Central memory CD4-positive, alpha-beta T cell (primary cell): ENCODE results near the gene PDCD10.

Experiments
- DNase-seq: peaks from one replicate; pipeline ENCODE4 v3.0.0; 2022

PDCD10 gene

DNA sequence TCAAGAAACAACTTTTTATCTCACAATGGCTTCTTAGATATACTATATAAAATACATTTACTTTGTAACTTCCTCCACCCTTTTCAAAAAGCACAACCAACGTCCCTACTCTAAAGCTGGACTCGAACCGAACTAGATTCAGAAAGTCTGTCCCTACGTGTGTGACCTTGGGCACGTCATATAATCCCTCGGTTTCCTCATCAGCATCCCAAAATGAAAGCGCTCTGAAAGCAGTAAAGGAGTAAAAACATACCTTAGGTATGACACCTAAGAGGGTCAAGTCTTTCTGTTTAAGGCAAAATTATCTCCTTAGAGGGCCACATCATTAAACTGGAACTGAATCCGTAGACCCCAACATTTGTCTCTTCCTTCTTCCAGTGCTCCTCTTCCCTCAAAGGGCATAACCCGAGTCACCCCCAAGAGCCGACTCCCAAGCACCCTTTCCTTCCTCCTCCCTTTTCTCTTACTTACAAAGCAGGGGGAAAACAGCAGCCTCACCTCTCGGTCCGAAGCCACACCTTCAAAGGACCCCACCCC lies 663 bp downstream of the PDCD10 start:
- DNase-seq = no peak

DNA sequence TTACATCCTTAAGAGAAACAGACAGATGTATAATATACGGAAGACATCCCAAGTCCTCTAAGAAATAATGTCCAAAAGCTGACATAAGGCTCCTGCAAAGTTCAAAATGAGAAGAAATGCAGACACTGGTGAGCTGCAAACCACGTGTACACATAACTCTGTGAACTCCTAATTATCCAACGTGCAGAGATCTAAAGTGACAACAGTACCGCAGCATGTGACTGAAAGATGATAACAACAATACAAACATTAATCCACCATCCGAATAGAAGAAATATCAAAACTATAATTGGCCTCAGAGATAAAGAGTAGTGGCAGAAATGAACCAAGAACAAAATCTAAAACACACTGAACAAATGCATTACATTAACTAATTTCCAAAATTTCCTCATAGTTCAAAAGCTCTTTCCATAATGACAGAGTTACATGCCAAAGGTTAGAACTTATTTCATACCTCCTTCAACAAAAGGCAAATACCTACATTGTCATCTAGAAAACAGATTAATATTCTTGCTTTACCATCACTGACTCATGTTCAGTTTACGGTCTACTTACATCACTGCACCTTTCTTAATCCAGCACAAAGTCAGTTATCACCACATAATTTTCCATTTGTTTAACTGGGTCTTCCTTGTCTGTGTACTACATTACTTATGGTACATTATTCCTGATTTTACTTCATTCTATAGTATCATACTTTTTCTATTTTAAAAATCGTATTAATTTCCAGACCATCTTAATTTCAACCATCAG lies 2.2 kb downstream of the PDCD10 start:
- no peak for DNase-seq

DNA sequence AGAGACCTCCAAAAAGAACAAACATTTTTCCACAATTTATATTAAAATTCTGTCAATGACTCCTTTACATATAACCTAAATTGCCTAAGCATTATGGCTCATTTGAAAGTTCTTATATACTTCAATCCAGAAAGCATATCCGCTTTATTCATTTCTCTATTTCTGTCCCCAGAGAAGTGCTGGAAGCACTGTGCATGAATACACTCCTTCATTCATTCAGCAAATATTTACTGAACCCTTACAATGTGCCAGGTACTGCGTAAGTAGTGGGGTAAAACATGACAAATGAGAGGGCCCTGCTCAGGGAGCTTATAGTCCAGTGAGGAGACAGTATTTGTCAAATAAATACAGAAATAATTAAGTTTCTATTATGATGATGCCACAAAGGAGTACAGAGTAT lies 3.3 kb downstream of the PDCD10 start:
- no peak for DNase-seq

DNA sequence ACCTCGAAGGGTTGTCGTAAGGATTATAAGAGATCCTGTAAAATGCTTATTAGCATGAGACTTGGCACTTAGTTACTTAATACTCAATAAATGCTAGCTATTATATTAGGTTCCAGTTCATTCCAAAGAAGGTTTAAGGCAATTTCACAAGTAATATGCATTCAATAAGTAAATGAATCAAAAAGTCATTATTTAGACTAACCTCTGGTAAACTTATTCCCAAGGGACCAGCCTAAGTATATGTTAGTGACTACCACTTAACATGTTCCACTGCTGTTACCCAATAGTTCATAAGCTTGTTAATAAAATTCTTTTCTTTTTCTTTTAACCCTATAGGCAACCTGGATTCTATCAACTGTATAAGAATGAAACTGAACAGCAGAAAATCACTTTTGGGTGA lies 5.1 kb downstream of the PDCD10 start:
- DNase-seq = no peak

DNA sequence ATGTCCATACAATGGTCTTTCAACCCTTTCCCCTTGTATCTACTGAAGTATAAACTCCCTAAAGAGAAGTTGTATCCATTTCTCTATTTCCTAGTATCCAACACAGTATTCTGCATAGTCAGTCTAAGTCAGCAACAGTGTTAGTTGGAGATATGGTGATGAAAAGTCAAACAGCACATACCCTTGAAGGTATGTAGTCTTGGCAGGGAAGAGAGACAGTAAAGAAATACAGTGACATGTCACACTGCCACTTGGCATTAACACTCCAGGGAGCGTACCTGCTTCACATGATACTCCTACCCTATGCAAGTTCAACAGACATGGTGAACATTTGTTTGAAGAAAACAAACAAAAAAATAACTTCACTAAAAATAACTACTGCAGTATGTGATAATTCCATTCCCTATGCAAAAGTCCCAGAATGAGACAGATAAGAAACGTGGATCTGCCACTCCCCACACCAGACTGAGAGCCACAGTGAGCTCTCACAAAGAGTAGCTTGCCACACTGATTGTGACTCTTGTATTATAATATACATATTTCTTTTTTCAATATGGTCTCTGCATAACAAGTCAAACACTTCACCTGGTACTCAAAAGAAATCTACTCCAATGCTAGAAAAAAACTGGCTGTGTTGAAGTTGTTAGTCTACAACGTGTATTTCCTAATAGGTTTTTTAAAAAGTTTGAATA lies 5.9 kb downstream of the PDCD10 start:
- no peak for DNase-seq

DNA sequence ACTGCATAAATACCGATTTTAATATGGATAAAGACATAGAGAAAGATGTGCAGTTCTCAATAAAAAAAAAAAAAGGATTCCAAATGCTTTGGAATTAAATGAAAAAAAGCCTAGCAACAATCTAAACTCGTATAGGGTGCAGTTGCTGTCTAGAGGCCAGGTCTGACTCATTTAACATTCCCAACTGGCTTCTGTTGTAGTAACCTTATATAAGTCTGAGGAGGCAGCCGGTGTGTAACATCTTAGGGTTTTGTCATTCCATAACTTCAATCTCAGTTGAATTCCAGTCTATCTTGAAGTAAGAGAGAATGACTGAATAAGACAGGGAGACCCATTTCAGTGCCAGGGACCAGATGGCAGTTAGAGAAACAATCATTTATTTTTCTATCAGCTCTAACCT lies 6.5 kb downstream of the PDCD10 start:
- no peak for DNase-seq

DNA sequence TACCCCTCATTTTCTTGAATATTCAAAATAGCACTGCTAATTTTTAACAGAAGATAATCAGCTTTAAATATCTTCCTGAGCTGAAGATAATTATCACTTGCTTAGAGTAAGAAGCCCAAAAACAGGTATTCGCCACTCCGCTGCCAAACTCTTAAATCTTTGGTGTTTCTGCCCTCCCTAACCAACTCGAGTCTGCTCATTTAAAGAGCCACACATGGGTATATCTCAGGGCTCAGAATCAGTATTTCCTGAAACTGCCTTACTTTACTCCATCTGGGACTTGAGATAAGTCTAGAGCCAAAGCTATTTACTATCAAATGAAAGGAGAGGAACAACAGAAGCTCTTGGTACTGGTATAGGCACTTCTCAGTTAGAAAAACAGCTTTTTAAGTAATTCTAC lies 10.8 kb downstream of the PDCD10 start:
- DNase-seq = no peak

DNA sequence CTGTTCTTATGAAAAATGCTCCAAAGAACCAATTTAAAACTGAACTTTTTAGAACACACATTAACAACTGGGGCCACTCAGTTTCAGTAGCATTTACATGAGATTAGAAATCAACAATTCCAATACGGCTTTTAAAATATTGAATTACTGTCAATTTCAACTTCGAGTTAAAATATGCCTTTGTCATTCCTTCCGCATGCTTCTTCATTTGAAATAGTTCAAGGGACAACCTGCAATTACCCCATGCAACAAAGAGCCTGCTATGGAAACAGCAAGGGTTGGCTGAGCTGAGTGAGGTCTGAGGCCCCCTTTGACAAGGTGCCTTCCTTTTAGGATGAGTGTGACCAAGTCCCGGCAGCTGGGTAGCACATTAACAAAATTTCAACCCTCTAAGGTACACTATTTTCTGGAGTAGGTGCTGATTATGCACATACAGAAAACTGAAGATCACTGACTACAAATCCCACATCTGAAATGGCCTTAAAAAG lies 11.6 kb downstream of the PDCD10 start:
- no peak for DNase-seq

DNA sequence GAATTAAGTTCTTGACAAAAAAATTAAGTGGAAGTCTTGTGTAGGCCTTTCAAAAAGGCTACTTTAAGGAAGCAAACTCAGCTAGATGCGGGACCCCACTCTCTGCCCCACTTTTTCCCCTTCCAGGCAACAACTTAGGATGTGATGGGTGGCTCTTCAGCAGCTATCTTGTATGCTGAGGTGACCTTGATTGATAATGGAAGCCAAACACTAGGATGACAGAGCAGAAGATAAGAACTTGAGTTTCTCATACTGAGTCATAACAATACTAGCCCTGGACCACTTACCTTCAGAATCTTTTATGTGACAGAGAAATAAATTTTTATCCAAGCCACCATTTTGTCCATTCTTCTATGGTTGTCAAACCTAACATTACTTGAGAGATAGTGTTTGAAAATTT lies 16.1 kb downstream of the PDCD10 start:
- DNase-seq = no peak

DNA sequence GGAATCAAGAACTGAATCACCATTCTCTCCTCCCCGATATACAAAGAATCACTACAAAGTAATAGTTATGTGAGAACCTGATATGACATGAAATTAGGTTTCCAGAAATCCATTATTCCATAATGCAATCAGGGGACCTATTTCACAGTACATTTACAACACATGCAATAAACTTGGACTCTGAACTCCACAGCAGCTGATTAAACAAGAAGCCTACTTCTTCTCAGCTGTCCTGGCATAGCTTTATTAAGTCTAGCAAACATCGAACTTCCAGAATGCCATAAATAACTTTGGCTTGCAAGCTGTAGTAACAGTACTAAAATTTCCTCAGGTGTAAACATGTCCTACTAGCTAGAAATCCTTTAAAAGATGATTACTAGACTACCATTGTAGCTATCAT lies 17.8 kb downstream of the PDCD10 start:
- no peak for DNase-seq

DNA sequence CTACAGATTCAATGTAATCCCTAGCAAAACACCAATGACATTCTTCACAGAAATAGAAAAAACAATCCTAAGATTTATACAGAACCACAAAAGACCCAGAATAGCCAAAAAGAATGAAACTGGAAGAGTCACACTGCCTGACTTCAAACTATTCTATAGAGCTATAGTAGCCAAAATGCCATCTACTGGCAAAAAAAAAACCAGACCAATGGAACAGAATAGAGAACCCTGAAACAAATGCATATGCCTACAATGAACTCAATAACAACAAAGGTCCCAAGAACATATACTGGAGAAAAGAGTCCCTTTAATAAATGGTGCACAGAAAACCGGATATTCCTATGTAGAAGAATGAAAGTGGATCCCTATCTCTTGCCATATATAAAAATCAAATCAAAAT lies 19.8 kb downstream of the PDCD10 start:
- DNase-seq = no peak

DNA sequence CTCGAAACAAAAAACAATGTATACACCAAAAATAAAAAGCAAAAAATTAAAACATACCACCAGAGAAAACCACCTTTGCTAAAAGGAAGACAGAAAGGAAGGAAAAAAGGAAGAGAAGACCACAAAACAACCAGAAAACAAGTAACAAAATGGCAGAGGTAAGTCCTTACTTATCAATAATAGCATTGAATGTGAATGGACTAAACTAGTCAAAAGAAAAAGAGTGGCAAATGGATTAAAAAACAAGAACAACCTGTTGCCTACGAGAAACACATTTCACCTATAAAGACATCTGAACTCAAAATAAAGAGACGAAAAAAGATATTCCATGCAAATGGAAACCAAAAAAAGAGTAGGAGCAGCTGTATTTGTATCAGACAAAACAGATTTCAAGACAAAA lies 22.2 kb downstream of the PDCD10 start:
- no peak for DNase-seq

DNA sequence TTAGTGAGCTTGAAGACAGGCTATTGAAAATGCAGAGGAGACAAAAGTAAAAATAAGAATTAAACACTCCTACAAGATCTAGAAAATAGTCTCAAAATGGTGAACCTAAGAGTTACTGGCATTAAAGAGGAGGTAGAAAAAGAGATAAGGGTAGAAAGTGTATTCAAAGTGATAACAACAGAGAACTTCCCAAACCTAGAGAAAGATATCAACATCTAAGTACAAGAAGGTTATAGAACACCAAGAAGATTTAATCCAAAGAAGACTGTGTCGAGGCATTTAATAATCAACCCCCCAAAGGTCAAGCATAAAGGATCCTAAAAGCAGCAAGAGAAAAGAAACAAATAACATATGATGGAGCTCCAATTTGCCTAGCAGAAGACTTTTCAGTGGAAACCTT lies 23.3 kb downstream of the PDCD10 start:
- no peak for DNase-seq

DNA sequence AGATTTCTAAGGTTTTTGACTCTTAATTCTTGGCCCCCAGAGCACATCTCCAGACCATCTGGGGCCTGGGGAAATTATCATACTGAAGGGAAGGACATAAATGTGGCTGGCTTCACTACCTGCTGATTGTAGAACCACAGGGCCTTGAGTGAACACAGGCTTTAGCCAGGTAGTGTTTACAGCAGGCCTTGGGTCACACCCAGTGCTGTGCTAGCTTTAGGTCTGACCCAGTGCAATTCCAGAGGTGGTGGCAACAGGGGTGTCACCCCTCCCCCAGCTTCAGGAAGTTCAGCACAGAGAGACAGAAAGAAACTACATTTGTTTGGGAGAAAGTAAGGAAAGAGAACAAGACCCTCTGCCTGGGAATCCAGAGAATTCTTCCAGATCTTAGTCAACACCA lies 24.1 kb downstream of the PDCD10 start:
- DNase-seq = no peak

DNA sequence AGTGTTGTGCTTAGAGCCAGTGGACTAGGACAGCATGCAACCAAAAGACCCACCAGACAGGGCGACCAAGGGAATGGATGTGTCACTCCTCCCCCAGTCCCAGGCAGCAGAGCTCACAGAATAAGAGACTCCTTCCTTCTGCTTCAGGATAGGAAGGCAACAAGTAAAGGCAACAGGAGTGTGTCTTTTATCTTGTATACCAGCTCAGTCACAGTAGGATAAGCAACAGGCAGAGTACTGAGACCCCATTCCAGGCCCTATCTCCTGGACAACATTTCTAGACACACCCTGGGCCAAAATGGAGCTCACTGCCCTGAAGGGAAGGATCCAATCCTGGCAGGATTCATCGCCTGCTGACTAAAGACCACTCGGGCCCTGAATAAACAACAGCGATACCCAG lies 25.0 kb downstream of the PDCD10 start:
- DNase-seq = no peak

DNA sequence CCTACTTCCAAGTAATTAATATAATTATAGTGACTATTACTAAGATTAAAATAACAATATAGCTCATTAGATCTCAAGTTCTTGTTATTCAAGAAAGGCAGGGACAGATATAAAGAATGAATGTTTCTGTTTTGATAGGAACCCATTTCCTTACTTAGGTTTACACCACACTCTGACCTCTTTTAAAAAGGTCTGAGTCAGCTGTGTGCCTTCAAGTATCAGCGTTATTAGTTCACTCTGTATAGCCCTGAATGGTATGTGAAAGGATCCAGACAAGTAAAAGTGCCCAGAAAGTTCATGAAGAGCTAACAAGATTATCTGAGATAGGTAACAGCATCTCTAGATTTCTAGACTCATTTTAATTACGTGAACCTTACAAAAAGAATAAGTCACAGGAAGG lies 28.9 kb downstream of the PDCD10 start:
- no peak for DNase-seq

DNA sequence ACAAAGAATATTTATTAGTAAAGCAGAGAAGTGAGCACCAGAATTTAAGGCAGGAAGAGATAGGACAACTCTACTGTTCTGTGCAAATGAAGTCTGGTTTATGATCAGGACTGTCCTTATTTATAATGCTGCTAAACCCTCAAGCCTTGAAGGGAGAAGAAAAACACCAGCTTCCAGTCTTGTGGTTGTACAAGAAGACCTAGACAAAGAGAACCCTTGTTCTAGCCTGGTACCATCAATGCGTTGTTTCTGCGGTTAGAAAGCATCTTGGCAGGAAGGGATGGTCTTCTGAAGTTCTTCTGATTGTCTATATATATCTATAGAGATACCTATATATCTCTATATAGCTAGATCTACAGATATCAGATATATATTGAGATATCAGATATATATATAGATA lies 33.8 kb downstream of the PDCD10 start:
- no peak for DNase-seq

DNA sequence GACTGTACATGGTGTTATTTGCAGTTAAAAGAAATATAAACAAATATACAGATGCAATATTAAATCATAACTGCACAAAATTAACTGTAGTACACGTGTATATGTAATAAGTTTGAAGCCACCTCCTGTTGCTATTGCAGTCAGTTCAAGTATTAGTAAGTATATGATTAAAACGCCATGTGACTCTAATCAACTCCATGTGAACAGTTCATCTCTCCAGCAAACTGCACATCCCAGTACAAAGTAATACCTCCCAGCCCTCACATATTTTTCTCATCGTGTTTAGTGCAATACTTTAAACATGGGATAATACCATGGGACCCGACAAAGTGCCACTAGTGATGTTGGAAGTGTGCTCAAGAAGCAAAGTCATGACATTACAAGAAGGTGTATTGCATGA lies 34.6 kb downstream of the PDCD10 start:
- no peak for DNase-seq

DNA sequence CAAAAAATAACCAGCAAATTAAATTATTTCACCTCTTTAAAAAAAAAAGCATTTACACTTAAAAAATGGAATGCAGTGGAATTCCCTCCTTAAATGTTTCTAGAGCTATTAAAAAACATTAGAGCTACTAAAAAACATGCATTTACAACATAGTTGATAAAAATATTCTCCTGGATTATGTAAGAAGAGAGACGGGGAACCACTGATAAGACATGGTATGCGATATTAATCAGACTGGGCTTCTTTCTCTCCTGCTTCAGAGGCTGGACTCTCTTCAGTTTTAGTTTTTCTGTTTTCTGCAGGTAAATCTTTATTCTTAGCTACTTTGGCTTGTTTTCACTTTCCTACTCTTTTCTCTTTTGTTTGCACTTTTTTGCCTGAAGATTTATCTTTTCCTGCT lies 40.6 kb downstream of the PDCD10 start:
- no peak for DNase-seq

DNA sequence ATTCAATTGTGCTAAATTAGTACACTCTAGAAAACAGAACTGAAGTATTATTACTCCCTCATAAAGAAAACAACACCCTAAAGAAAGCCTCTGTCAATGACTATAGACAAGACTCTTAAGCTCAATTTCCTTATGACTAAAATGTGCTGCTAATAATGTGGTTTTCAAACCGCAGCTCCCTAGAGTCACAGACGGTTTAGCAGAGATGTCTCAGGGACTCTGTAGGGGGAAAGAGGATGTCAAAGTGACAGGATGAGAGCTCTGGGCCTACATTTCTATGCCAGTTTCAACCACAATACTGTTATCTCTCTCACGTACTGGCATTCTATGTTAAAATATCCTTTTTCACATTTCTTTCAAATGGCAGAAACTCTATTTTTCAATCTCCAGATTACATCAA lies 43.3 kb downstream of the PDCD10 start:
- peak; percentile 40 for DNase-seq

DNA sequence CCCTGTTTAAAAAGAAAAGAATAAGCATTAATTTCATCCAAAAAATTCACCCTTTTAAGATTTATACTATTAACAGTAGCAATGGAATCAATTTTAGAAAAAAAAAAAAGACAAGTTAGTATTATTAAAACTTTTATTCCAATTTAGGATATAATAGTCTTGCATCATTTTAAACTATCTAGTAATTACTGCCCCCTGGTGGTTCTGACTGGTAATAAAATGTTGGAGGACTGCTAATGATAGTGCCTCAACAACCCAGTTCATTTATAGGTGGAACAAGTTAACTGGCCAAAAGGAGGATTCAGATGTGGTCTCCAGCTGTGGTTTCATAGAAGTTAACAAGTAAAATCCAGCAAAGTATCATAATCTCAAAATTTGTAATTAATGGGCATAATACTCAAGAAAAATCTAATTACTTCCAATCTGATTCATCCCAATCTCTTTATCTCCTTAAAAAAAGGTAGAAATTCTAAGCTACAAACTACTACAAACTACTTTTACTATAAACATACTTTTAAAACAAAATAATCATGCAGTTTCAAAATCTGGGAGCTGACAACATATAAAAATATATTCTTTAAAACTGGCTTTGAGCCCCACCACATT lies 50.2 kb downstream of the PDCD10 start:
- DNase-seq = peak; percentile 49

DNA sequence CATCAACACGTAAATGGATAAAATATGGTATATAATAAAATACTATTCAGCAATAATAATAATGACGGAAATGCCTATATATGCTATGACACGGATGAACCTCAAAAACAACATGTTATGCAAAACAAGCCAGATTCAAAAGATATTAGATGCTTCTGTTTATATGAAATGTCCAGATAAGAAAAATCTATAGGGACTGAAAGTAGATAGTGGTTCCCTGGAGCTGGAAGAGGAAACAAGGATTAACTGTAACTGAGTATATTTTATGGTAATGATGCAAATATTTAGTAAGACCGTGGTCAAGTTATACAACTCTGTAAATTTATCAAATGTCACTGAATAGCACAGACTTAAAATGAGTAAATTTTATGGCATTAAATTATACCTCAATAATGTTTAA lies 55.2 kb downstream of the PDCD10 start:
- no peak for DNase-seq

DNA sequence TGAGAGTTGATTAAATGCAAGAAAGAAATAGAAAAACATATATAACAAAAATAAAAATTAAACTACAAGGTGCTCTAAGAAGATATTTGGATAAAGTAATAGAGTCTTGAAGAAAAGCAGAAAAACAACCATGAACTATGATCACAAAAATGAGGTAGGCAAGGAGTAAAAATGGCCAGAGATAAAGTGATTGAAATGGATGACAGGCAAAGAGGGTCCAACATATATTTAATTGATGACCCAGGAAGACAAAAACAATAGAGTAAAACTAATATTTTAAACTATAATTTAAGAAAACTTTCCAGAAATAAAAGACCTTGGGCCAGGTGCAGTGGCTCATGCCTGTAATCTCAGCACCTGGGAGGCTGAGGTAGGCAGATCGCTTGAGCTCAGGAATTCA lies 58.8 kb downstream of the PDCD10 start:
- no peak for DNase-seq

DNA sequence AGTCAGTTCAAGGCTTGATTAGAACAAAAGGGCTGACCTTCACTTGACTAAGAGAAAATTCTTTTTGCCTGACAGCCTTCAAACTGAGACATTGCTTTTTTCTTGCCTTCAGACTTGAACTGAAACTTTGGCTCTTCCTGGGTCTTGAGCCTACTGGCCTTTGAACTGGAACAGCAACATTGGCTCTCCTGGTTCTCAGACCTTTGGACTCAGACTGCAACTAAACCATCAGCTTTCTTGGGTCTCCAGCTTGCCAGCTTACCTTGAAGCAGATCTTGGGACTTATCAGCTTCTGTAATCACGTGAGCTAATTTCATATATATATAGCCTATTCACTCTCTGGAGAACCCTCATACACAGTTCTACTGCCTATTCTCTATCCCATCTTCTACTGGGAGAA lies 61.5 kb downstream of the PDCD10 start:
- no peak for DNase-seq
